Stimulated activated CD8-positive, alpha-beta memory T cell treated with anti-CD3 and anti-CD28 coated beads, Interleukin-7, amount 100 ng/mL, for 1 hour (primary cell): ENCODE data around the gene TBKBP1.

Experiments
- DNase-seq, 2 donors: peaks; one replicate each; pipeline ENCODE4 v3.0.0-alpha.2; 2020; ENCODE audit warnings: low read depth in 2 of 2

TBKBP1 gene

DNA sequence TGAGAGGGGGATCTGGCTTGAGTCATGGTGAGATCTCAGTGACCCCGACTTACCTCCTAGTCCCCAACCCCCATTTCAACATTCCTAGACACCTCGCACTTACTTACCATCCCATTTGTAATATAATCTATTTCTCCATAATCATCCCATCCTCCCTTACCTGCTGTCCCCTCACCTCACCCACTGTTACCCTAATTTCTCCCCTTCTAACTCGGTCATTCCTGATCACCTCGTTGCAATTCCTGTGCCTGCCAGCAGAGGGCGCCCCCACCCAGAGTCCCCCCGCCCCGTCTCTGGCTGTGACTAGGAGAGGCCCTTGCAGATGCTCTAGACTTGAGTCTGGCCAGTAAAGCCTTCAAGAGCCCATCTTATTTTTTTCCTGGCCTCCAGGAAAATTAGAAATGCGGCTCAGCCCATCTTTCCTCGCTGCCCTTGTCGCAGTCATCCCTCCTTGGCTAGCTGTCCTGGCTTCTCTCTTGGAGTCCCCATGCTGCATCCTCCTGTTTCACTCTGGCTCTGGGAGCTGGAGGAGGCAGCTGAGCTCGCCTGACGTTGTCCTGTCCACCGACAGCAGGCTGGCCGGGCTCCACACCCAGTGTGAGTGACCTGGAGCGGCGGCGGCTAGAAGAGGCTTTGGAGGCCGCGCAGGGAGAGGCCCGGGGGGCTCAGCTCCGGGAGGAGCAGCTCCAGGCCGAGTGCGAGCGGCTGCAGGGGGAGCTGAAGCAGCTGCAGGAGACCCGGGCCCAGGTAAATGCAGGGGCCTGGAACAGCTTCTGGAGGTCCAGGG is 5.0 kb downstream of the TBKBP1 start:
- peak; percentile 68 to 81 for DNase-seq

DNA sequence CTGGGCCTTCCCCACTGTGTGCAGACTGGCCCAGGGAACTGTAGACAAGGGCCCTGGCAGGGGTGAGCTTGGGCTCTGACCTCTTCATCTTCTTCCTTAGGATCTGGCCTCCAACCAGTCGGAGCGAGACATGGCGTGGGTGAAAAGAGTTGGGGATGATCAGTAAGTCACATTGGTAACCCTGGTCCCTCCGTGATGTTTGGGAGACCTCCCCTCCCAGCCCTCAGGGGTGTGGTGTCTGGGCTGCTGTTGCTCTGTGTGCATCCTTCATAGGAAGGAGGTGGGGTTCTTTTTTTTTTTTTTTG is 5.5 kb downstream of the TBKBP1 start:
- no peak for DNase-seq

DNA sequence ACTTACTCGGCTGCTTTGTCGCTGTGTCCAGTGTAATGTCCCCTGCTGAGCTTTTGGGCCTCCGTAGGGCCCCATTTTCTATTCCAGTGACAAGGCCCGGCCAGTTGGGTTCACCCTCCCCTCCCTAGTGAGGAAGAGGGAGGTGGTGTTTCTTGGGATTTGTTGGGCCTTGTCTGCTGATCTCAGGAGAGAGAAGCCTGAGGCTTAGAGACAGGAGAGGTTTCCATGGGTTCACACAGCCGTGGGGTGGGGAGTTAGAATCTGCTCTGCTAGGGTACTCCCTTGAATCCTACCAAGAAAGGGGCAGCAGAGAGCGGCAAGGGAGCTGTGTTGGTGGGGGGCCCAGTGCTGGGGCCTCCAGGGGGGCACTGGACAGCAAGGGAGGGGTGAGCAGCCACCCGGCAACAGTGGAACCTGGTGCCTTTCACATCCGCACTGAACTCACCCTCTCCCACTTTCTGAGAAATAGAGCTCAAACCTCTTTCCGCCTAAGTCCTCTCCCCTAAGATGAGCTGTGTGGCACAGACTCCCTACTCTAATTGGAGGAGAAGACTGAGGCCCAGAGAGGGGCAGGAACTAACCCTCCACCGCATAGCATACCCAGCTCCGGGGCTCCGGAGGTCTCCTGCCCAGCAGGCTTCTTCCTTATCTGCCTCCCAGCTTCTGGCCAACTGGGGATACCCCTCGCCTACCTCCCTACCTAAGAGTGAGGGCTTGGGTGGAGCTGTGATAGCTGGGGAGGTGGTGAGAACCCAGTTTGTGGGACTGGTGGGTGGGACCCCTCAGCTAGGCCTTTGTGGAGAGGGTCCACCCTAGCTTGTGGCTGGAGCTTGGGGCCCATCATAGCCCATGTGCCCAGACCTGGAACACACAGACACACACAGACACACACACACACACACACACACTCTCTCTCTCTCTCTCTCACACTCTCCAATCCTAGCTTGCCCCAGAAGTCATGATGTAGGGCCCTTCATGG is 6.8 kb downstream of the TBKBP1 start:
- no peak for DNase-seq

DNA sequence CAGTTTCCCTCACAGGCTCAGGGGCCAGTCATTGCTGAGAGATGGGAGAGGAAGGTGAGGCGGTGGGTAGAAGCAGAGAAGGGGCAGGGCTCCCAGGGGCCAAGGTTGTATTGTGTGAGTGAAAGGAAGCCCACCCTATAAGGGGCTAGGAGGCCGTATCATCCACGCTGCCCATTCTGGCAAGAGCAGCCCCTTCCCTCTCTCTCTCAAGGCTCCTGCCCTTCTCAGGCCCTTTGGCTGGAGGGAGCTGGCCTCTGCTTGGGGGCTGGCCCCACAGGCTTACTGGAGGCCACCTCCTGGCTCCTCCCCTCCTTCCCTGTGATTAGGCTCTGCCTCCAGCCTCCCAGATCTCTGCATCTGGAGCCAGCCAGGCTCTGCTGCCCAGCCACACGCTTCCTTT is 7.6 kb downstream of the TBKBP1 start:
- DNase-seq = no peak

DNA sequence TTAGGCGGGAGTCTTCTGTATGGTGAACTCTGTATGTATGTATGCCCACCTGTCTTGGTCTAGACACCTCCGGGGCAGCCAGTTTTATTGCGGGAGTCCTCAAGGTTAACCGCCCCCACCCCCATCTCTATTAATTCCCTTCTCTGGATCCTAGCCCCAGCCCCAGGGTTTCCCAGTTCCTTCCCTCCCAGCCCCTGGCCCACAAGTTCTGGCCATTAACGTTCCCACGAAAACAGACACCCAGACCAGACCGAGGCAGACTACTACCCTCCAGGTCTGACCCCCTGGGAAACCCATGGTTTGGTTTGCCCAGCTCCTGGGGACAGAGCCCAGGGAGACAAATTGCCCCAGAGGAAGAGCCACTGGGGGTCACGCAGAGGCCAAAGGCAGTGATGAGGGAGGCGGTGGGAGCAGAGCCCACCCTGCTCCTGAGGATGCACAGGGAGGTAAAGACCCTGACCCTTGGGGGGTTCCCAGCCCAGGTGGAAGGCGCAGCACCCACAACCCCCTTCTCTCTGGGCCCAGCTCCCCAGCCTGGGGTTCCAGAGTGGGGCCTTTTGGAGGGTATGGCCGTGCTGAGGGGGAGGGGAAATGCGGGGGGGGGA is 8.5 kb downstream of the TBKBP1 start:
- DNase-seq = no peak

DNA sequence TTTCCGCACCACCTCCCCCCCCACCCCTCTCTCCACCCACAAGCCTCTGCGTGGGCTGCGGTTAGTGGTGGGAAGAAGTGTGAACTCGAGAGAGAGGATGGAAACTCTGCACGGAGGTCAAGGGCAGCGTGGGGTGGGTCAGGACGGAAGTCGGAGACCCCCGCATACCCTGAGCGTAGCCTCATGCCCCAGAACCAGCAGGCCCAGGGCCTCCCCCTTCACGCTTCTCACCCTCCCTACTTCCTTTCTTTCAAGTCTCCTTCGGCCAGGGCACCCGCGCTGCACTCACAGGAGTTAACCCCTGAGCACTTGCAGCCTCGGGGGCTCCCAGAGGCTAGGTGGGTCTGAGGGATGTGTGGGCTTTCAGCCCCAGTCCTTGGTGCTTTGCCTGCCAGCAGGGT is 9.2 kb downstream of the TBKBP1 start:
- no peak for DNase-seq

DNA sequence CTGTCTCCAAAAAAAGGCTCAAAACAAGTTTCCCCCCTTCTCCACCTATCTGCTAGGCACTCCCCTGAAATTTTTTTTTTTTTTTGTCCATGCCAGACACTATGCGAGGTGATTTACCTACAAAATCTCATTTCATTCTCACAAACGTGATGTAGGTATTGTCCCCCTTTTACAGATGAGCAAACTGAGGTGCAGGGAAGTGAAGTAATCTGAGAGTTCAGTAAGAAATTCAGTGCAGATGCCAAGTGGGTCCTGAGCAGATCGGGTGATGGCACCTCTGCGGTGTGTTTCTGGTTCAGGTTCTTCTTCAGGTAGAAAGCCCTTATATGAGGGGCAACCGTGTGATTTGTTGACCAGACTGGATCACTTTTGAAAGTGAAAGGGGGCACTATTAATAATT is 9.7 kb downstream of the TBKBP1 start:
- DNase-seq = no peak

DNA sequence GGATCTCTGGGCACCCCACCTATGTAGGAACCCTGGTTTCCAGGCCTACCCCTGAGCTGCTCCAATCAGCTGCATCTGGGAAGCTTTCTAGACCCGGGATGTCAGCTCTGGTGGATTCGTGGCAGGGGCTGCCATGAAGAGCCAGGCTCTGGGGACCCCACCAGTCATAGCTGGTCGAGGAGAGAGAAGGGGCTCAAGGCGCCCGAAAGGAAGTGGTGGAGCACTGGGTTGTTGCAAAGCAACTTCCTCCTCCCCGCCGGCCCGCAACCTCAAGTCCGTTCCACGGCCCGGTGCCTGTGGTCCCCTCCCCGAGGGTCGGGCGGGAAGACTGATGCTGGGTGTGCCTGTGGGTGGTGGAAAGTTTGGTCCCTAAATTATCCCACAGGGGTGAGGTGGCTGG is 10.2 kb downstream of the TBKBP1 start:
- DNase-seq = no peak

DNA sequence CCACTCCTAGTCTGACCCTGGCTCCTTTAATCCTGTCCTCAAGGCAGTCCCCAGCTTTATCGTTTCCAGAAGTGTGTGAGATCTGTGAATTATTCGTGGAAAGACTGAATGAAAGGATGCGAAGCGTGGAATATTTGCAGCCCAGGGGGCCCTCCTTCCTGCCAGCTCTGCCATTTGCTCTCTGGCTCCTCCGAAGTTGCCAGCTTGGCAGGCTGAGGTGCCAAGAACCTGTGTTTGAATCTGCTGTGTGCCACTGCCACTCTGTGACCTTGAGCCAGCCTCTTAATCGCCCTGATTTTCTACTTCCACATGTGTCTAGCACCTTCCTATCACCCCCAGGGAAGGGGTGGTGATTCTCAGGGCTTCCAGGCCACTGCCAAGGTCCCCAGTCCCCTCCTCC is 10.8 kb downstream of the TBKBP1 start:
- no peak for DNase-seq

DNA sequence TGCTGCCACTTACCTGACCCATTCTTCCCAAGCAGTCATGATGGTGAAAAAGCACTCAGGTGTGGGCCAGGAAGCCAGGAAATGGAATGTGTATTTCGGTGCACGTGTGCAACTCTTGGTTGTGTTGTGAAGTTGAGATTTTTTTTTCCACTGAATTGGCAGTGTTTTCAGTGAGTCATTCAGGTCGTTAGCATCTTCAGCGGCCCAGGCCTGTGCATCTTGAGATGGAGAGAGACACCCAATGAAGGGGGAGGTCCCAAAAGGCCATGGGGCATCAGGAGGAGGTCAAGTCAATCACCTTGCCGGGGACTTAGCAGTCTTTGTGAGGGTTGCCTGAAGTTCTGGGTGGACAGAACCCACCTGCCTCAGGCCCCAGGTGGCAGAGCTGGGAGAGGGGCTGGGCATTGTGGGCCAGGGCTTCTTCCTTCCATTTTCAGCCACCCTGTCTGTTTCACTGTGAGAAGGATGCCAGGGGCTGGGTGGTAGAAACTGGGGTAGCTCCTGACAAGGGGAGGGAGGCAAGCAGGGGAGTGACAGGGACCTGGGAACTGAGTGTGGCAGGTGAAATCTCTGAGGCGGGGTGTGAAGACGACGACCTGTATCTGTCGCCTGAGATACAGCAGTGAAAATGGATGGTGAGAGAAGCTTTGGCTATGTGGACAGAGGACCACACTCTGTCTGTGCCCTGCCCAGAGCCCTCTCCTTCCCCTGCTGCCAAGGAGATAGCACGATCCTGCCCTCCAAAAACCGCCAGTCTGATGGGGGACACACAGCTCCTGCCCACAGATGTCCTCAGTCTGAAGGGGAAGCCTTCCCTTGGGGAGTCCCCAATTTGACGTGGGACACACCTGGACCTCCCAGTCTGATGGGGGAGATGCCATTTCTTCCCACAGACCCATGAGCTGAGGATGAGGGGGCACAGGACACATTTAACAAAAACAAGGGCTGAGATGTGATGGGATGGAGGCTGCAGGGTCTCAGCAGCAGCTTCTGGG is 11.9 kb downstream of the TBKBP1 start:
- DNase-seq = no peak

DNA sequence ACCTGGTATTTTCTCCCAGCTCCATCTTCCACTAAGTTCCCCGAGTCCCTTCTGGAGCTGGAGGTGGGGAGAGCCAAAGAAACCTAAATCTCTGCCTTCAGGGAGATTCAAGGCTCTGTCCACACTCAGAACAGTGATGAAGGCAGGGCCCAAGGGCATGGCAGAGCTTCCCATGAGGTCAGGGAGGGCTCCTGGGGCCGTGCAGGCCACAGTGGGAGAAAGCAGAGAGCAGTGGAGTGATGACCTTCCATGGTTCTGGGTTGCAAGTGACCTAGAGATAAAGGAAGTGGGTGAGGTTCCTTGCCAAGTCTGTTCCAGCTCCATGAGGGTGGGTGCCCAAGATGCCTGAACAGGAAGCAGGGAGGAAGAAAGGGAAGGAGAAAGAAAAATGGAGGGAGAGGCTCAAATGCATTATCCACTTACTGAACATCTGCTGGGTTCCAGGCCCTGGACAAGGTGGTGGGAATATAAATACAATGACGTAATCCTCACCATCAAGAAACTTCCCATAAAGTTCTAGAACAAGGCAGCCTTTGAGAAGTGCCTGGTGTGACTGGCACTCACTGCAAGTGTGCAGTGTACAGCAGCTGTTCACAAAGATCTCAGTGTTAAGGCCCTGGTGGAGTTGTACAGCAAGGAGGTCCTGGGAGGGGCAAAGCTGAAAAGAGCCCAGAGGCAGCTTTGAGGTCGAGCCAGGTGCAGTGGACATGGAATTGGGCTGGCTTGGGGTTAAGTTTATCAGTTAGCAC is 13.3 kb downstream of the TBKBP1 start:
- no peak for DNase-seq

DNA sequence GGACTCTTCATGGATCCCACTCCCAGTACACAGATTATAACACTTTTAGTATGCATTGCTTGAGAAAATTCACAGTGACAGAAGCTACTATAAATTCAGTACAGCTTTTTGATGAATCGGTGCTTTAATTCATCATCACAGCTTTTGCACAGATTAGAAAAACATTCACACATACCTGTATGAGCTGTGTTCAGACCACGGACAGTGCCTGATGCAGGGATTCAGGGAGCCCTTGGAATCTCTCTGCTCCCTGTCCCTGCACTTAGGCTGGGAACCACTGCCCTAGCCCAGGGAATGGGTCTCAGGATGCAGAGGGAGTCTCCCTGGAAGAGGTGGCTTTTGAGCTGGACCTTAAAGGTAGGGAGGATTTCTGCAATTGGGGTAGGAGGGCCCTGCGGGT is 13.9 kb downstream of the TBKBP1 start:
- DNase-seq = no peak

DNA sequence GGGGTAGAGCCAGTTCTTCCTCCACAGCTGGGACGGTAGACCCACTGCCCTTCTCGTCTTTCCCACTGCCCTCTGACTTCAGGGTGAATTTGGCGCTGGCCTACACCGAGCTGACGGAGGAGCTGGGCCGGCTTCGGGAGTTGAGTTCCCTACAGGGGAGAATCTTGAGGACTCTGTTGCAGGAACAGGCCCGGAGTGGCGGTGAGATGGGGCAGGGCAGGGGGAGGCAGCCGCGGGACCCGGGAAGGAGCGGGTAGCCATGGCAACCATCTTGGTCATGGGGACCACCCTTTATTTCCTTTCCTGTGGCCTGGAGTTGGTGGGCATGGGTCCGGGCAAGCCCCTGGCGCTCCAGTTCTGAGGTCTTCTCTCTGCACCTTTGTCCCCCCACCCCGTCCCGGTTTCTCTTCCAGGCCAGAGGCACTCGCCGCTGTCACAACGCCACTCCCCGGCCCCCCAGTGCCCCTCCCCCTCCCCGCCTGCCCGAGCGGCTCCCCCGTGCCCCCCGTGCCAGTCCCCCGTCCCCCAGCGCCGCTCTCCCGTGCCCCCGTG is 14.4 kb downstream of the TBKBP1 start:
- no peak for DNase-seq

DNA sequence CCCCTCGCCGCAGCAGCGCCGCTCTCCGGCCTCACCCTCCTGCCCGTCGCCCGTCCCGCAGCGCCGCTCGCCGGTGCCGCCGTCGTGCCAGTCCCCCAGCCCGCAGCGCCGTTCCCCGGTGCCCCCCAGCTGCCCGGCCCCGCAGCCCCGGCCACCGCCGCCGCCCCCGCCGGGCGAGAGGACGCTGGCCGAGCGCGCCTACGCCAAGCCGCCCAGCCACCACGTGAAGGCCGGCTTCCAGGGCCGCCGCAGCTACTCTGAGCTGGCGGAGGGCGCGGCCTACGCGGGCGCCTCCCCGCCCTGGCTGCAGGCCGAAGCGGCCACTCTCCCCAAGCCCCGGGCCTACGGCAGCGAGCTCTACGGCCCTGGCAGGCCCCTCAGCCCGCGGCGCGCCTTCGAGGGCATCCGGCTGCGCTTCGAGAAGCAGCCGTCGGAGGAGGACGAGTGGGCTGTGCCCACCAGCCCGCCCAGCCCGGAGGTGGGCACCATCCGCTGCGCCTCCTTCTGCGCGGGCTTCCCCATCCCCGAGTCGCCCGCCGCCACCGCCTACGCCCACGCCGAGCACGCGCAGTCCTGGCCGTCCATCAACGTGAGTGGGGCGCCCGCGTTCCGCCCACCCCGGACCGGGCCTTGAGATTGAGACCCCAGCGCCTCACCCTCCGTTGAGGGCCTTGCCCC is 15.0 kb downstream of the TBKBP1 start:
- no peak for DNase-seq

DNA sequence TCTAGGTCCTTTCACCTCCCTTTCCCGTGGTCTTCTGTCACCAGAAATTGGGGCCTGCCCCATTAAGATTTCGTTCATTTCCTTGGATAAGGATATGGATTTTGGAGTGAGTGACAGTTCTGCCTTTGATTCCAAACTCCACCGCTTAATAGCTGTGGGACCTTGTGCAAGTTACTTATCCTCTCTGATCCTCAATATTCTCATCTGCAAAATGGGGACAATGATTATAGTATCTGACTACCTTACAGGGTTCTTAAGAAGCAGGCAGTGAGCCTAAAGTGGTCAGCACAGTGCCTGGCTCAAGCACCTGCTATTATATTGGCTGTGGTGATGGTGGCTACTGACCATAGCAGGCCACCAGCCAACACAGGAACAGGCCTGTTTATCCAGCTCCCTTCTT is 15.6 kb downstream of the TBKBP1 start:
- no peak for DNase-seq

DNA sequence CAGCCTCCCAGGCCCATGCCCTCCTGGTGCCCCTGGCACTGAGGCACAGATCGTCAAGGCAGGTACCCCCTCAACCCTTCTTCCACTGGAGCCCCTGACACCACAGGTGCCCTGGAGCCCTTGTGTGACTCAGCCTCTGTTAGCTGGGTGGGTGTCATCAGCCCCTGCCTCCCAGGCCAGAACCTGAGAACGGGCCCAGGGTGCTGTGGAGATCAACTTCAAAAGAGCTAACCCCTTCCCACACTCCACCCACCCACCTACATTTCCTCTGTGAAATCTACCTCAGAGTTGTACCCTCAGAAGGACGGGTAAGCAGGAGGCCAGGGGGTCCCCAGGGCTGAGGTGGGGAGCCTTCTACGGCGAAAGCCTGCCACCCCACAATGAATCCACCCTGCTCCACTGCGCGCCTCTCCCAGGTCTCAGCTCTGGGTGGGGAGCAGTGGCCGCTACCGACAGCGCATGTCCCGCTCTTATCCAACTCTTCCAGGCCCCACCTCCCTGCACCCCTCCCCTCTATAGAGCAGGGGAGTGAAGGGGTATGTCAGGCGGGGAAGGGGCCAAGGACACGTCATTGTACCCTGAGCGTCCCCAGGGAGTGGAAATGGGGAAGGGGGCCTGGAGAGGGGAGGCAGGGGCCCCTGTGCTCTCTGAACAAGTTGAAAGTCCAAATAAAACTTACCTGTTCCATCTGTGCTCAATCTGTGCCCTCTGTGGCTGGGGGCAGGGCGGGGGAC is 17.6 kb downstream of the TBKBP1 start:
- no peak for DNase-seq

DNA sequence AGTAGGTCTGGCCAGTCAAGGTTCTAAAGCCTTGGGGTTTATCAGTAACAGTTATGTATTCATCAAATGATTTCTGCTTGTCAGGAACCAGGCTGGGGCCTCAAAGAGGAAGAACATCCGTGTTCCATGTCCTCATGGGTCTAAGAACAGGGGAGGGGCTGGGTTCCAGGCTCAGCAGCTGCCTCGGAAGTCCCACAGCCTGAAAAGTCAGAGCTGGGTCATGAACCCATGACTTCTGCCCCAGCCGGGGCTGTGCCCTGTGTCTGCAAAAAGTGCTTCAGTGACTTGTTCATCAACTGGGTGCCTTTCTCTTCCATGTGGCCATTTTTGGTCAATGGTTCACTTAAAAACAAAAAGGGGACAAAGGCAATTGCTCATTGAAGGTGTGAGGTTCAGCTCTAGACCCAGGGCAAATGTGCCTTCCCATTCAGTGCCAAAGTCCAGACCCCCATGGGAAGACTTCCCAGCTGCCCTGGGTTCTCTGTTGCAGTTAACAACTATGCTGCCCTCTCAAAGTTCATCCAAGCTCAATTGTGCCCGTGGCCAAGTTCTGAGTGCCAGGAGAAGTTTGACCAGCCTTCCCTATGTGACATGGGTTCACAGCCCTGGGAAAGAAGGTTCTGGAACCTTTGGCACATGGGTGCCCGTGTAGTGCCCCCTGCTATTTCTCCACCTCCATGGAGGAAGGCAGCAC is 18.5 kb downstream of the TBKBP1 start:
- DNase-seq = no peak

DNA sequence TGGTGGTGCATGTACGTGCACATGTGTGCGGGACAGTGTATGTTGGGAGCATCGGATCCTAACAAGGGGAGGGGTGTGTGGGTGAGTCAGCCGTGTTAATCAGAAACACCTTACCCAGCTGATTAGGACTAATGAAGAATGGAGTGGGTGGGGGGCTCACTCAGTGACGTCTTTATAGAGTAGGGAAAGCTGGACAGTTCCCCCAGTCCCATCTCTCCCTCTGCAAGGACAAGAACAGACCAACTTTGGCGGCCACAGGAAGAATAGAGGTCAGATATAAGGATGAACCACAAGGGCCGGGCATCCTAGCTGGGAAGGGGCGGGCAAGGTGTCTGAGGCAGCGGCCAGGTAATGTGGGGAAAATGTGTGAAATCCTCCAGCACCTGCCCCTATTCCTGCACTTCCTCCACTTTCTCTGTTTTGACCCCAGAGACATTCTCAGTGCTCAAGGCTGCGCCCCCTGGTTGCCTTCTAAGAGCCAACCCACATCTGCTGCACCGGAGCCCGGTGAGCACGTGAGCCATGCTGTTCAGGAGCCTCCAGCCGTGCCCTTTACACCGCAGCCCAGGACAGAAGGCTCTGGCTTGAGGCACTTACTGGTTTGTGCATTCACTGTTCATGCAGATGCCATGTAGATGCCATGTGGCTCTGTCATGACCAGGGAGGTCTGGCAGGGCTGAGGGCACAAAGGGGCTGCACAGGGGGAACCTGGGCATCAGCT is 20.2 kb downstream of the TBKBP1 start:
- DNase-seq = no peak
